IPS-18a (cell line): ENCODE data around the gene CDK14.
"Not testable (repeated sequence)": the region's sequence is repeated elsewhere in the genome, so short reads cannot be mapped to it uniquely, and the experiment has no call there.

ENCODE experiments used
- H3K27ac ChIP-seq: one replicate; pipeline ENCODE4 v1.5.1; 2013; ENCODE audit warnings: low read length
- H3K27me3 ChIP-seq: one replicate; pipeline ENCODE4 v1.6.1; 2013; ENCODE audit warnings: mild to moderate bottlenecking, low read length; ENCODE audit not compliant: control insufficient read depth, insufficient read depth
- H3K36me3 ChIP-seq: one replicate; pipeline ENCODE4 v1.6.1; 2013; ENCODE audit warnings: low read depth, low read length; ENCODE audit not compliant: control insufficient read depth
- H3K4me1 ChIP-seq: one replicate; pipeline ENCODE4 v1.6.1; 2013; ENCODE audit warnings: low read depth, low read length; ENCODE audit not compliant: control insufficient read depth
- H3K4me3 ChIP-seq: one replicate; pipeline ENCODE4 v1.5.1; 2013; ENCODE audit warnings: low read length
- H3K9ac ChIP-seq: one replicate; pipeline ENCODE4 v1.6.1; 2013; ENCODE audit warnings: mild to moderate bottlenecking, low read length, moderate library complexity
- H3K9me3 ChIP-seq: one replicate; pipeline ENCODE4 v1.6.1; 2013; ENCODE audit warnings: low read depth, low read length; ENCODE audit not compliant: control insufficient read depth

CDK14 gene

GRCh38 chr7:90928700-90929424, 332.7 kb downstream of the CDK14 start:
- not testable (repeated sequence) for H3K4me3 ChIP-seq, H3K4me1 ChIP-seq, H3K9ac ChIP-seq, H3K9me3 ChIP-seq, H3K27me3 ChIP-seq, H3K27ac ChIP-seq, H3K36me3 ChIP-seq

GRCh38 chr7:90931986-90932916, 336.1 kb downstream of the CDK14 start:
- no peaks in the 10 kb centered on the region for H3K36me3 ChIP-seq
- H3K4me3 ChIP-seq = no peak overlapping the region
- H3K27me3 ChIP-seq = no peaks in the 10 kb centered on the region
- H3K4me1 ChIP-seq = no peaks in the 10 kb centered on the region
- no peaks in the 10 kb centered on the region for H3K9me3 ChIP-seq
- no peak overlapping the region for H3K9ac ChIP-seq
- H3K27ac ChIP-seq = no peak overlapping the region

- no peak overlapping the region for H3K27ac ChIP-seq
- H3K9me3 ChIP-seq = no peaks in the 10 kb centered on the region
- H3K27me3 ChIP-seq = no peaks in the 10 kb centered on the region
- no peaks in the 10 kb centered on the region for H3K4me1 ChIP-seq
- H3K36me3 ChIP-seq = no peaks in the 10 kb centered on the region
- H3K9ac ChIP-seq = no peak overlapping the region
- no peak overlapping the region for H3K4me3 ChIP-seq
These were observed 336.9 kb downstream of the CDK14 start for GRCh38 chr7:90933041-90933440.

- Histone ChIP-seq H3K9me3 (no peaks in the 10 kb centered on the region), H3K4me3 (no peak overlapping the region), H3K36me3 (no peaks in the 10 kb centered on the region), H3K27me3 (no peaks in the 10 kb centered on the region), H3K27ac (no peak overlapping the region), H3K9ac (no peak overlapping the region), H3K4me1 (no peaks in the 10 kb centered on the region)
These were observed 337.9 kb downstream of the CDK14 start for GRCh38 chr7:90933984-90934383.

- Histone ChIP-seq H3K9ac (no peak overlapping the region), H3K4me1 (no peaks in the 10 kb centered on the region), H3K9me3 (no peaks in the 10 kb centered on the region), H3K27ac (no peak overlapping the region), H3K4me3 (no peak overlapping the region), H3K36me3 (no peaks in the 10 kb centered on the region), H3K27me3 (no peaks in the 10 kb centered on the region)
These were observed 342.2 kb downstream of the CDK14 start for GRCh38 chr7:90938371-90938770.

GRCh38 chr7:90939666-90940065, 343.5 kb downstream of the CDK14 start:
- Histone ChIP-seq H3K9ac (no peak overlapping the region), H3K36me3 (no peaks in the 10 kb centered on the region), H3K4me3 (no peak overlapping the region), H3K27ac (no peak overlapping the region), H3K27me3 (no peaks in the 10 kb centered on the region), H3K4me1 (no peaks in the 10 kb centered on the region), H3K9me3 (no peaks in the 10 kb centered on the region)

- Histone ChIP-seq H3K9ac (no peak overlapping the region), H3K27ac (no peak overlapping the region), H3K9me3 (no peaks in the 10 kb centered on the region), H3K27me3 (no peaks in the 10 kb centered on the region), H3K4me3 (no peak overlapping the region), H3K36me3 (no peaks in the 10 kb centered on the region), H3K4me1 (no peaks in the 10 kb centered on the region)
These were observed 347.9 kb downstream of the CDK14 start for GRCh38 chr7:90944021-90944420.

- Histone ChIP-seq H3K4me3 (no peak overlapping the region), H3K27me3 (no peaks in the 10 kb centered on the region), H3K36me3 (no peaks in the 10 kb centered on the region), H3K9ac (no peak overlapping the region), H3K4me1 (no peaks in the 10 kb centered on the region), H3K9me3 (no peaks in the 10 kb centered on the region), H3K27ac (no peak overlapping the region)
These were observed 349.1 kb downstream of the CDK14 start for GRCh38 chr7:90945104-90945787.

- peaks cover 6% of the 10 kb centered on the region for H3K4me1 ChIP-seq
These were observed 350.8 kb downstream of the CDK14 start for GRCh38 chr7:90946730-90947501.

GRCh38 chr7:90948085-90948484, 352.0 kb downstream of the CDK14 start:
- Histone ChIP-seq H3K36me3 (no peaks in the 10 kb centered on the region), H3K27ac (no peak overlapping the region), H3K4me1 (peaks cover 15% of the 10 kb centered on the region), H3K9me3 (no peaks in the 10 kb centered on the region), H3K4me3 (no peak overlapping the region), H3K9ac (no peak overlapping the region), H3K27me3 (no peaks in the 10 kb centered on the region)

More at GRCh38 chr7:90946730-90947501, 350.8 kb downstream of the CDK14 start:
- H3K27ac ChIP-seq = no peak overlapping the region
- no peaks in the 10 kb centered on the region for H3K36me3 ChIP-seq
- no peaks in the 10 kb centered on the region for H3K9me3 ChIP-seq
- no peaks in the 10 kb centered on the region for H3K27me3 ChIP-seq
- no peak overlapping the region for H3K4me3 ChIP-seq
- no peak overlapping the region for H3K9ac ChIP-seq

- Histone ChIP-seq H3K9ac (no peak overlapping the region), H3K36me3 (no peaks in the 10 kb centered on the region), H3K4me3 (no peak overlapping the region), H3K4me1 (peaks cover 33% of the 10 kb centered on the region), H3K27me3 (no peaks in the 10 kb centered on the region), H3K27ac (no peak overlapping the region), H3K9me3 (no peaks in the 10 kb centered on the region)
These were observed 355.1 kb downstream of the CDK14 start for GRCh38 chr7:90951229-90951628.
